Loucy (cell line): ENCODE data around the gene PNPLA2.

Experiments used
- H2AFZ ChIP-seq: fragments of 200-600 bp; sonication (generic); 2 replicates; pipeline ENCODE4 v1.6.0; 2016; ENCODE audit warnings: antibody characterized with exemption, mild to moderate bottlenecking, low read length, moderate library complexity
- H3F3A ChIP-seq: fragments of 200-600 bp; 2 replicates; pipeline ENCODE4 v1.6.0; 2016; ENCODE audit warnings: antibody characterized with exemption, low read depth, mild to moderate bottlenecking
- H3K27me3 ChIP-seq: fragments of 200-600 bp; sonication (generic); 2 replicates; pipeline ENCODE4 v1.6.1; 2014; ENCODE audit warnings: low read length, mild to moderate bottlenecking; ENCODE audit not compliant: insufficient read depth, poor library complexity, severe bottlenecking
- H3K36me3 ChIP-seq: fragments of 200-600 bp; sonication (generic); 2 replicates; pipeline ENCODE4 v1.6.1; 2016; ENCODE audit warnings: low read length; ENCODE audit not compliant: insufficient read depth
- H3K4me1 ChIP-seq: fragments of 200-600 bp; sonication (generic); 2 replicates; pipeline ENCODE4 v1.5.1; 2014; ENCODE audit warnings: low read length, mild to moderate bottlenecking; ENCODE audit not compliant: insufficient read depth, poor library complexity, severe bottlenecking
- H3K4me2 ChIP-seq: fragments of 200-600 bp; sonication (generic); 2 replicates; pipeline ENCODE4 v1.6.0; 2014; ENCODE audit warnings: antibody characterized with exemption, low read length, low read depth, mild to moderate bottlenecking; ENCODE audit not compliant: poor library complexity, severe bottlenecking
- H3K4me3 ChIP-seq: fragments of 200-600 bp; sonication (generic); 2 replicates; pipeline ENCODE4 v1.5.1; 2014; ENCODE audit warnings: low read length, mild to moderate bottlenecking, mixed read lengths; ENCODE audit not compliant: poor library complexity, severe bottlenecking
- H3K79me2 ChIP-seq: fragments of 200-600 bp; sonication (generic); 2 replicates; pipeline ENCODE4 v1.6.1; 2014; ENCODE audit warnings: low read length; ENCODE audit not compliant: insufficient read depth
- H3K9ac ChIP-seq: fragments of 200-600 bp; sonication (generic); 2 replicates; pipeline ENCODE4 v1.6.0; 2014; ENCODE audit warnings: mild to moderate bottlenecking, low read depth, low read length, moderate library complexity; ENCODE audit not compliant: poor library complexity, severe bottlenecking
- H3K9me2 ChIP-seq: fragments of 200-600 bp; sonication (generic); replicated peaks from 2 replicates; pipeline ENCODE4 v1.6.1; 2016; ENCODE audit warnings: low read depth, low read length, mixed read lengths
- H3K9me3 ChIP-seq: fragments of 200-600 bp; sonication (generic); 2 replicates; pipeline ENCODE4 v1.6.1; 2014; ENCODE audit warnings: mild to moderate bottlenecking, antibody characterized with exemption, low read length, low read depth; ENCODE audit not compliant: insufficient read depth
- H4K20me1 ChIP-seq: fragments of 200-600 bp; sonication (generic); 2 replicates; pipeline ENCODE4 v1.6.0; 2014; ENCODE audit warnings: antibody characterized with exemption, low read length, mild to moderate bottlenecking; ENCODE audit not compliant: insufficient read depth, poor library complexity, severe bottlenecking
- EZH2phosphoT487 ChIP-seq: fragments of 200-600 bp; IDR thresholded peaks from 2 replicates; pipeline ENCODE4 v1.6.1; 2018; ENCODE audit warnings: antibody characterized with exemption, mild to moderate bottlenecking, moderate library complexity, borderline replicate concordance
- TF ChIP-seq, protein P1 (sequence below): fragments of 200-600 bp; sonication (generic); conservative IDR thresholded peaks from 2 replicates; pipeline ENCODE4 v1.5.1; 2014; ENCODE audit warnings: mild to moderate bottlenecking, antibody characterized with exemption, low read length

The PNPLA2 gene

DNA sequence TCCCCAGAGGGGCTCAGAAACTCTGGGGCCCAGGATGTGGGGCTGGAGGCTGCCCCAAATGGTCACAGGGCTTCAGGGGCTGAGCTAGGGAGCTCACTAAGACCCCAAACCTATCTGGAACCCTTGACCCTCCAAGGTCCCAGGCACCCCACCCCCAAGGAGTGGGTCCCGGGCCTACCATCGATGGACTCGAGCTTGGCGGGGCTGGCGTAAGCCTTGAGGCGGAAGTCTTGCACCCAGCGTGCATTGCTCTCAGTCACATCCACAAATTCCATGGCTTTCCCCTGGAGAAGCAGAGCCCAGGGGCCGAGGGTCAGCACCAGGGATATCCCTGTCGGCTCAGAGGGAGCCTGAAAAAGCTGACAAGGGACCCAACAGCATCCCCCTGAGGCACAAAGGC, 44.9 kb upstream of the PNPLA2 start:
- Histone ChIP-seq H3K79me2 (peaks cover 59% of the 10 kb centered on the region), H3K9ac (no peak overlapping the region), H3K27me3 (no peaks in the 10 kb centered on the region)

DNA sequence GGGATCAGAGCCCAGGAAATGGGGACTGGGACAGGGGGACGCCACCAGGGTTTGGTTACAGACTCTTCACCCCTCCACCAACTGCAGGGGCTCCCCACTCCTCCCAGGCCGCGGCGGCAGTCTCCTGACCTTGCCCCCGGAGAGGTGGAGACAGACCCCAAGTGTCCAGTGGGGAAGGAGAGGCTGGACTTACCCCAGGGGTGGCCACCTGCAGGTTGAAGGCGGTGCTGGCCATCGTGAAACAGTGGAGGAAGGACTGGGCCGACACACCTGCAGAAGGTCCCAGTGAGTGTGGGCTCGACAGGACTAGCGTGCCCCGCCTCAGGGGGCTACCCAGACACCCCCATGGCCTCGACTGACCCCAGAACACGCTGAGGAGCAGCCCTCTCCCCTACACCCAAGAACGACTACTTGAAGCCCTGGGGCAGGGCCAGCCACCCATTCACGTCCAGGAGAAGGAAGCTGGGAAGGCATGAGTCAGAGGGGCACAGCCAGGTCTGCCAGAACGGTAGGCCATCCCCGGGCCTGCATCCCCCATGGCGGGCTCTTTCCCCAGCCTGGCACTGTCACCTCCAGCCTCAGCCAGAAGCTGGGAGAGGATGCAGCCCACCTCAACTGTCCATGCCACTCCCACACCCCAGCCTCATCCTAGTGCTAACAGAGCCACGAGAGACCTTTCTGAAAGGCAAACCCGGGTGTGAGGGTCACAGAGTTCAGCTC, 43.7 kb upstream of the PNPLA2 start:
- H3K36me3 ChIP-seq = peaks cover 13% of the 10 kb centered on the region; the same call in 1 of the 2 replicates
- H3K79me2 ChIP-seq = peaks cover 65% of the 10 kb centered on the region
- no peak for TF ChIP-seq EZH2phosphoT487
- TF ChIP-seq, protein P1, sequence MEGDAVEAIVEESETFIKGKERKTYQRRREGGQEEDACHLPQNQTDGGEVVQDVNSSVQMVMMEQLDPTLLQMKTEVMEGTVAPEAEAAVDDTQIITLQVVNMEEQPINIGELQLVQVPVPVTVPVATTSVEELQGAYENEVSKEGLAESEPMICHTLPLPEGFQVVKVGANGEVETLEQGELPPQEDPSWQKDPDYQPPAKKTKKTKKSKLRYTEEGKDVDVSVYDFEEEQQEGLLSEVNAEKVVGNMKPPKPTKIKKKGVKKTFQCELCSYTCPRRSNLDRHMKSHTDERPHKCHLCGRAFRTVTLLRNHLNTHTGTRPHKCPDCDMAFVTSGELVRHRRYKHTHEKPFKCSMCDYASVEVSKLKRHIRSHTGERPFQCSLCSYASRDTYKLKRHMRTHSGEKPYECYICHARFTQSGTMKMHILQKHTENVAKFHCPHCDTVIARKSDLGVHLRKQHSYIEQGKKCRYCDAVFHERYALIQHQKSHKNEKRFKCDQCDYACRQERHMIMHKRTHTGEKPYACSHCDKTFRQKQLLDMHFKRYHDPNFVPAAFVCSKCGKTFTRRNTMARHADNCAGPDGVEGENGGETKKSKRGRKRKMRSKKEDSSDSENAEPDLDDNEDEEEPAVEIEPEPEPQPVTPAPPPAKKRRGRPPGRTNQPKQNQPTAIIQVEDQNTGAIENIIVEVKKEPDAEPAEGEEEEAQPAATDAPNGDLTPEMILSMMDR = no peak
- no peak overlapping the region for H2AFZ ChIP-seq
- peak overlapping the region; percentile 83 for H3K4me2 ChIP-seq
- peak overlapping the region; percentile 89 for H3K4me3 ChIP-seq
- no peaks in the 10 kb centered on the region for H3F3A ChIP-seq
- peaks cover 26% of the 10 kb centered on the region for H3K4me1 ChIP-seq
- peak overlapping the region; percentile 96 for H3K9ac ChIP-seq
- no peaks in the 10 kb centered on the region for H3K9me3 ChIP-seq
- no peaks in the 10 kb centered on the region for H3K9me2 ChIP-seq
- peaks cover 46% of the 10 kb centered on the region for H4K20me1 ChIP-seq
- H3K27me3 ChIP-seq = no peaks in the 10 kb centered on the region

More for the DNA sequence above, 44.9 kb upstream of the PNPLA2 start:
- H3K36me3 ChIP-seq = peaks cover 15% of the 10 kb centered on the region; the same call in 1 of the 2 replicates
- H3F3A ChIP-seq = no peaks in the 10 kb centered on the region
- no peaks in the 10 kb centered on the region for H3K9me3 ChIP-seq
- peaks cover 41% of the 10 kb centered on the region for H4K20me1 ChIP-seq
- TF ChIP-seq, protein P1 = no peak
- no peak for TF ChIP-seq EZH2phosphoT487
- H3K9me2 ChIP-seq = no peaks in the 10 kb centered on the region
- no peak overlapping the region for H2AFZ ChIP-seq
- no peak overlapping the region for H3K4me3 ChIP-seq
- H3K4me2 ChIP-seq = no peak overlapping the region
- peaks cover 22% of the 10 kb centered on the region for H3K4me1 ChIP-seq

DNA sequence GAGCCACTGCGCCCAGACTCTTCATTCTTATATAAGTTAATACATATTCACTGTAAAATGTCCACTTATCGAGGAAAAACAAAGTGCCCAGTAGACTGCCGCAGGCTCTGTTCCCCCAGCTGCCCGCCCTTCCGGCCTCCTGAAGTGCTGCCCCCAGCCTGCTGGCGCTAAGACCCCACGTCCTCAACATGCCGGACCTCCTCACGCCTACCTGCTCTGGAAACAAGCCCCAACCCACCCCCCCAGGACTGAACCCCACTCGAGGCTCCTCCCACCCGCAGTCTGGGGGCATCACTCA, 42.5 kb upstream of the PNPLA2 start:
- H3K79me2 ChIP-seq = peaks cover 65% of the 10 kb centered on the region

More for the DNA sequence above, 42.5 kb upstream of the PNPLA2 start:
- H3K4me2 ChIP-seq = peak overlapping the region; percentile 83
- no peak for TF ChIP-seq EZH2phosphoT487
- TF ChIP-seq, protein P1 = no peak
- H3K4me1 ChIP-seq = peaks cover 26% of the 10 kb centered on the region
- no peak overlapping the region for H2AFZ ChIP-seq
- no peaks in the 10 kb centered on the region for H3K9me2 ChIP-seq
- H3K9me3 ChIP-seq = no peaks in the 10 kb centered on the region
- peak overlapping the region; percentile 89 for H3K4me3 ChIP-seq
- peaks cover 44% of the 10 kb centered on the region for H4K20me1 ChIP-seq
- H3K27me3 ChIP-seq = no peaks in the 10 kb centered on the region
- H3F3A ChIP-seq = no peaks in the 10 kb centered on the region
- peaks cover under 1% of the 10 kb centered on the region; the same call in 1 of the 2 replicates for H3K36me3 ChIP-seq
- peak overlapping the region; percentile 96 for H3K9ac ChIP-seq
